GM12878 (cell line): ENCODE measurements around the gene MFSD8. TPM values are rescaled to one million over a fixed set of nuclear protein-coding genes. Genes with fewer than 3 reads are reported as not detected.

Experiments
- ATAC-seq: fragments of 200-7000 bp; cut with Tn5 transposase; 3 replicates; pipeline ENCODE4 v1.9.1; 2020; ENCODE audit warnings: mild to moderate bottlenecking, moderate library complexity
- BruUV-seq: library from RNA; stranded (reverse); fragments of 400-500 nt; replicated peaks from 2 replicates; lab custom pipeline; 2021; lab: Mats Ljungman, UMichigan
- CTCF ChIA-PET: fragments of 300-600 bp; sonication (Branson Sonifier 250); formaldehyde crosslinking; extraction: SDS; loops from one replicate; lab custom pipeline; 2021; ENCODE audit warnings: inconsistent platforms; lab: Yijun Ruan, JAX
- POLR2A ChIA-PET: fragments of 350-600 bp; formaldehyde crosslinking; extraction: SDS; loops from one replicate; lab custom pipeline; 2021; ENCODE audit warnings: inconsistent platforms; lab: Charles Lee
- RAD21 ChIA-PET: fragments of 300-600 bp; sonication (Branson Sonifier 250); formaldehyde crosslinking; loops from one replicate; lab custom pipeline; 2023; ENCODE audit warnings: antibody characterized with exemption; ENCODE audit not compliant: unreplicated experiment; lab: Charles Lee
- SMC1A ChIA-PET: fragments of 300-600 bp; sonication (Branson Sonifier 250); formaldehyde crosslinking; loops from one replicate; lab custom pipeline; 2023; ENCODE audit not compliant: unreplicated experiment, uncharacterized antibody; lab: Charles Lee
- DNase-seq: peaks from one replicate; pipeline ENCODE4 v3.0.0-alpha.2; 2011; ENCODE audit warnings: low read depth, low spot score
- FAIRE-seq: peaks from 3 replicates; lab custom pipeline; 2011; peaks lifted over from hg19 to GRCh38; lab: Jason Lieb, UNC
- H2AFZ ChIP-seq: 2 replicates; pipeline ENCODE4 v1.6.0; 2011; ENCODE audit warnings: low read depth, low read length, control low read depth; ENCODE audit not compliant: control insufficient read depth
- H3K27ac ChIP-seq: 2 replicates; pipeline ENCODE4 v1.5.1; 2011; ENCODE audit warnings: control low read depth; ENCODE audit not compliant: control insufficient read depth, insufficient read depth
- H3K27me3 ChIP-seq, 2 experiments: replicated peaks in 1 of 2; 2 replicates each; pipeline versions ENCODE4 v1.6.0 to v1.6.1; 2011; ENCODE audit warnings: low read length in 1 of 2; ENCODE audit not compliant: control insufficient read depth in 2 of 2, insufficient read depth in 2 of 2
- H3K36me3 ChIP-seq, 2 experiments: 2 replicates each; pipeline ENCODE4 v1.5.1; 2011; ENCODE audit warnings: low read length in 1 of 2; ENCODE audit not compliant: control insufficient read depth in 2 of 2, insufficient read depth in 2 of 2
- H3K4me1 ChIP-seq: 2 replicates; pipeline ENCODE4 v1.6.1; 2011; ENCODE audit warnings: mild to moderate bottlenecking, low read length, moderate library complexity, mixed read lengths; ENCODE audit not compliant: control insufficient read depth, insufficient read depth
- H3K4me2 ChIP-seq: 2 replicates; pipeline ENCODE4 v1.6.0; 2011; ENCODE audit warnings: control low read depth; ENCODE audit not compliant: control insufficient read depth, insufficient read depth
- H3K4me3 ChIP-seq: fragments of 200-600 bp; sonication (generic); 2 replicates; pipeline ENCODE4 v1.5.1; 2016
- H3K79me2 ChIP-seq: 2 replicates; pipeline ENCODE4 v1.6.0; 2011; ENCODE audit warnings: low read length; ENCODE audit not compliant: control insufficient read depth, insufficient read depth
- H3K9ac ChIP-seq: 2 replicates; pipeline ENCODE4 v1.8.0; 2011; ENCODE audit warnings: low read length, control low read depth, mixed read lengths; ENCODE audit not compliant: control insufficient read depth, insufficient read depth
- H3K9me3 ChIP-seq: replicated peaks from 3 replicates; pipeline ENCODE4 v1.5.1; 2011; ENCODE audit warnings: mild to moderate bottlenecking, low read length; ENCODE audit not compliant: control insufficient read depth, insufficient read depth
- H4K20me1 ChIP-seq: 2 replicates; pipeline ENCODE4 v1.6.0; 2011; ENCODE audit not compliant: control insufficient read depth, insufficient read depth
- BHLHE40 ChIP-seq, 2 experiments: fragments of 450-650 bp in 1 of 2; IDR thresholded peaks; 2 replicates each; pipeline ENCODE4 v1.6.1; 2011 to 2017; ENCODE audit warnings: low read depth in 2 of 2, borderline replicate concordance in 1 of 2, improper control_type of control experiment in 1 of 2, low read length in 1 of 2, mild to moderate bottlenecking in 1 of 2
- LARP7 ChIP-seq: fragments of 450-650 bp; IDR thresholded peaks from 2 replicates; pipeline ENCODE4 v1.6.1; 2017; ENCODE audit warnings: mild to moderate bottlenecking
- MTA2 ChIP-seq: fragments of 450-650 bp; IDR thresholded peaks from 2 replicates; pipeline ENCODE4 v1.6.1; 2016; ENCODE audit warnings: low read depth, mild to moderate bottlenecking, moderate library complexity
- NBN ChIP-seq: fragments of 450-650 bp; IDR thresholded peaks from 2 replicates; pipeline ENCODE4 v1.6.1; 2016
- RCOR1 ChIP-seq: conservative IDR thresholded peaks from 2 replicates; pipeline ENCODE4 v1.6.1; 2012; ENCODE audit warnings: low read depth, low read length, improper control_type of control experiment
- SREBF2 ChIP-seq: IDR thresholded peaks from 2 replicates; pipeline ENCODE4 v1.6.1; 2012; ENCODE audit warnings: mild to moderate bottlenecking, low read length
- SUPT20H ChIP-seq: IDR thresholded peaks from 2 replicates; pipeline ENCODE4 v1.6.1; 2011; ENCODE audit warnings: low read depth, mild to moderate bottlenecking, low read length, moderate library complexity, borderline replicate concordance; ENCODE audit not compliant: control insufficient read depth
- TCF12 ChIP-seq: IDR thresholded peaks from 2 replicates; pipeline ENCODE4 v1.6.1; 2011; ENCODE audit warnings: low read depth, mild to moderate bottlenecking, low read length
- ZNF207 ChIP-seq: fragments of 450-650 bp; IDR thresholded peaks from 2 replicates; pipeline ENCODE4 v1.6.1; 2014; ENCODE audit warnings: antibody characterized with exemption, mild to moderate bottlenecking, borderline replicate concordance
- ZZZ3 ChIP-seq: IDR thresholded peaks from 2 replicates; pipeline ENCODE4 v1.6.1; 2011; ENCODE audit warnings: low read depth; ENCODE audit not compliant: control insufficient read depth, insufficient read length
- WGBS: methylation state at CpG from one replicate; pipeline ENCODE4 v1.1.6; 2016; ENCODE audit warnings: low lambda C conversion rate; ENCODE audit not compliant: insufficient replicate concordance, insufficient coverage; ENCODE audit errors: missing lambda C conversion rate; 5-methylcytosine and 5-hydroxymethylcytosine counted together
- in situ Hi-C: fragments of 300-500 bp; cut with MboI; formaldehyde crosslinking; loops from 9 replicates; pipeline ENCODE4 v1.14.3; 2018; ENCODE audit warnings: mixed read lengths
- intact Hi-C: fragments of 100-400 bp; cut with micrococcal nuclease; formaldehyde crosslinking; loops from one replicate; pipeline ENCODE4 v1.14.2; 2022; ENCODE audit not compliant: unreplicated experiment
- polyA plus RNA-seq, 11 experiments: library from polyadenylated mRNA; depleted of rRNA in 4 of 11; unstranded in 6 of 11; stranded (reverse) in 5 of 11; fragments of >200 nt; fragmentation: Nextera tagmentation in 4 of 11; fragmentation: Illumina TruSeq in 1 of 11; extraction: Ambion mirVana in 4 of 11; extraction: Trizol in 1 of 11; gene quantifications; 1 replicate in 1 of 11; 2 replicates in 10 of 11; pipeline versions ENCODE4 v1.2.1 to v1.2.3, GENCODE V29; 2011 to 2016; ENCODE audit warnings: inconsistent platforms in 2 of 11, missing spikeins in 2 of 11, low read depth in 1 of 11
- total RNA-seq, 4 experiments: library from RNA; depleted of rRNA in 3 of 4; stranded (reverse); fragments of >200 nt in 3 of 4; fragmentation: Illumina TruSeq in 1 of 4; extraction: Trizol in 1 of 4; gene quantifications; 2 replicates each; pipeline versions ENCODE4 v1.2.1 to v1.2.3, GENCODE V29; 2013 to 2021
- TF ChIP-seq, protein P1 (sequence below): IDR thresholded peaks from 2 replicates; pipeline ENCODE4 v1.6.1; 2012; ENCODE audit warnings: improper control_type of control experiment, low read depth, low read length; ENCODE audit not compliant: insufficient replicate concordance
- TF ChIP-seq, protein P2 (sequence below): fragments of 450-650 bp; IDR thresholded peaks from 2 replicates; pipeline ENCODE4 v1.6.1; 2017; ENCODE audit warnings: borderline replicate concordance
- TF ChIP-seq, protein P3 (sequence below): fragments of 150-350 bp; IDR thresholded peaks from 2 replicates; pipeline ENCODE4 v1.6.1; 2014; ENCODE audit warnings: mild to moderate bottlenecking, low read depth, low read length

MFSD8 gene
- total and polyA plus RNA-seq, 10 of the 15 experiments (the other 5 are each of a cell fraction or from before 2014, with no cell fraction given): 12.7 to 29.9 (median 18.4) TPM

DNA sequence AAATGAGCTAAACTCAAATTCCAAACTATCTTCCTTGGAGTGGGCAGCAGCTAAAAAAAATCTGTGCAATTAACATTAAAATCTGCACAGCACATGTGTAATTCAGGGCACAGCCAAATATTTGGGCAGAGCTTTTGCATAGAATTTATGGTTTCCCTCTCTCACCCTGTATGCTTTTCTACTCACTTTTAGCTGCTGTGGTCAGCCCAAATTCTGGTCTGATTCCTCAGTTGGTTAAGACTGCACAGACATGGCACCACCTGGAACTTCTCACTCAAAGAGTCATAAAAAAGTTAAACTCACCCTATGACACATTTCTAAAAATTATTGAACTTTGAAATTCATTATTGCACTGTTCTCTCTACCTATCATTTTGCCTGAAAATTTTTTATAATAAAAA is 89.2 kb downstream of the MFSD8 start (continued):
- TF ChIP-seq BHLHE40 (IDR thresholded peaks at IDR 0.05; ENCODE audit: borderline replicate concordance in 1 of 2, low read depth in 2 of 2, low read length in 1 of 2): no peak
- TF ChIP-seq NBN: no peak
- TF ChIP-seq, protein P1, sequence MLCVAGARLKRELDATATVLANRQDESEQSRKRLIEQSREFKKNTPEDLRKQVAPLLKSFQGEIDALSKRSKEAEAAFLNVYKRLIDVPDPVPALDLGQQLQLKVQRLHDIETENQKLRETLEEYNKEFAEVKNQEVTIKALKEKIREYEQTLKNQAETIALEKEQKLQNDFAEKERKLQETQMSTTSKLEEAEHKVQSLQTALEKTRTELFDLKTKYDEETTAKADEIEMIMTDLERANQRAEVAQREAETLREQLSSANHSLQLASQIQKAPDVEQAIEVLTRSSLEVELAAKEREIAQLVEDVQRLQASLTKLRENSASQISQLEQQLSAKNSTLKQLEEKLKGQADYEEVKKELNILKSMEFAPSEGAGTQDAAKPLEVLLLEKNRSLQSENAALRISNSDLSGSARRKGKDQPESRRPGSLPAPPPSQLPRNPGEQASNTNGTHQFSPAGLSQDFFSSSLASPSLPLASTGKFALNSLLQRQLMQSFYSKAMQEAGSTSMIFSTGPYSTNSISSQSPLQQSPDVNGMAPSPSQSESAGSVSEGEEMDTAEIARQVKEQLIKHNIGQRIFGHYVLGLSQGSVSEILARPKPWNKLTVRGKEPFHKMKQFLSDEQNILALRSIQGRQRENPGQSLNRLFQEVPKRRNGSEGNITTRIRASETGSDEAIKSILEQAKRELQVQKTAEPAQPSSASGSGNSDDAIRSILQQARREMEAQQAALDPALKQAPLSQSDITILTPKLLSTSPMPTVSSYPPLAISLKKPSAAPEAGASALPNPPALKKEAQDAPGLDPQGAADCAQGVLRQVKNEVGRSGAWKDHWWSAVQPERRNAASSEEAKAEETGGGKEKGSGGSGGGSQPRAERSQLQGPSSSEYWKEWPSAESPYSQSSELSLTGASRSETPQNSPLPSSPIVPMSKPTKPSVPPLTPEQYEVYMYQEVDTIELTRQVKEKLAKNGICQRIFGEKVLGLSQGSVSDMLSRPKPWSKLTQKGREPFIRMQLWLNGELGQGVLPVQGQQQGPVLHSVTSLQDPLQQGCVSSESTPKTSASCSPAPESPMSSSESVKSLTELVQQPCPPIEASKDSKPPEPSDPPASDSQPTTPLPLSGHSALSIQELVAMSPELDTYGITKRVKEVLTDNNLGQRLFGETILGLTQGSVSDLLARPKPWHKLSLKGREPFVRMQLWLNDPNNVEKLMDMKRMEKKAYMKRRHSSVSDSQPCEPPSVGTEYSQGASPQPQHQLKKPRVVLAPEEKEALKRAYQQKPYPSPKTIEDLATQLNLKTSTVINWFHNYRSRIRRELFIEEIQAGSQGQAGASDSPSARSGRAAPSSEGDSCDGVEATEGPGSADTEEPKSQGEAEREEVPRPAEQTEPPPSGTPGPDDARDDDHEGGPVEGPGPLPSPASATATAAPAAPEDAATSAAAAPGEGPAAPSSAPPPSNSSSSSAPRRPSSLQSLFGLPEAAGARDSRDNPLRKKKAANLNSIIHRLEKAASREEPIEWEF: no peak
- no peak for TF ChIP-seq ZZZ3
- no peak for TF ChIP-seq TCF12
- TF ChIP-seq LARP7: no peak
- TF ChIP-seq ZNF207: no peak
- no peak for TF ChIP-seq MTA2

DNA sequence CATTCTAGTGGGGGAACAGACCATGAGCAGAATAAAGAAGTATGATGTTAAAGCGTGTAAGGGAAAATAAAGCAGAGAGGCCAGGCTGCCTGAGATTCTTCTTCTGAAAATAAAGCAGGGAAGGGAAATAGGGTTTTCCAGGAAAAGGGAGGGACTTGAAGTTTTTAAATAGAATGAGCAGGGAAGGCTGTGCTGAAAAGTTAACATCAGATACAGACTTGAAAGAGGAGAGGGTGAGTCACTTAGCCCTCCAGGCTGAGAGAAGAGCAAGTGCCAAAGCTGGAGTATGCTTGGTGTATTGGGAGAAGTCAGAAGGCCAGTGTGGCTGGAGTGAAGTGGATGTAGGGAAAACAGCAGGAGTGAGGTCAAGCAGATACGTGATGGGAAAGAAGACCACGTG is 94.3 kb downstream of the MFSD8 start:
- BruUV-seq: no TSS peak
- TF ChIP-seq RCOR1: no peak
- TF ChIP-seq, protein P2, sequence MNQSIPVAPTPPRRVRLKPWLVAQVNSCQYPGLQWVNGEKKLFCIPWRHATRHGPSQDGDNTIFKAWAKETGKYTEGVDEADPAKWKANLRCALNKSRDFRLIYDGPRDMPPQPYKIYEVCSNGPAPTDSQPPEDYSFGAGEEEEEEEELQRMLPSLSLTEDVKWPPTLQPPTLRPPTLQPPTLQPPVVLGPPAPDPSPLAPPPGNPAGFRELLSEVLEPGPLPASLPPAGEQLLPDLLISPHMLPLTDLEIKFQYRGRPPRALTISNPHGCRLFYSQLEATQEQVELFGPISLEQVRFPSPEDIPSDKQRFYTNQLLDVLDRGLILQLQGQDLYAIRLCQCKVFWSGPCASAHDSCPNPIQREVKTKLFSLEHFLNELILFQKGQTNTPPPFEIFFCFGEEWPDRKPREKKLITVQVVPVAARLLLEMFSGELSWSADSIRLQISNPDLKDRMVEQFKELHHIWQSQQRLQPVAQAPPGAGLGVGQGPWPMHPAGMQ: no peak
- no peak for TF ChIP-seq SUPT20H
- TF ChIP-seq, protein P3, sequence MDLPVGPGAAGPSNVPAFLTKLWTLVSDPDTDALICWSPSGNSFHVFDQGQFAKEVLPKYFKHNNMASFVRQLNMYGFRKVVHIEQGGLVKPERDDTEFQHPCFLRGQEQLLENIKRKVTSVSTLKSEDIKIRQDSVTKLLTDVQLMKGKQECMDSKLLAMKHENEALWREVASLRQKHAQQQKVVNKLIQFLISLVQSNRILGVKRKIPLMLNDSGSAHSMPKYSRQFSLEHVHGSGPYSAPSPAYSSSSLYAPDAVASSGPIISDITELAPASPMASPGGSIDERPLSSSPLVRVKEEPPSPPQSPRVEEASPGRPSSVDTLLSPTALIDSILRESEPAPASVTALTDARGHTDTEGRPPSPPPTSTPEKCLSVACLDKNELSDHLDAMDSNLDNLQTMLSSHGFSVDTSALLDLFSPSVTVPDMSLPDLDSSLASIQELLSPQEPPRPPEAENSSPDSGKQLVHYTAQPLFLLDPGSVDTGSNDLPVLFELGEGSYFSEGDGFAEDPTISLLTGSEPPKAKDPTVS: no peak
- no peak for TF ChIP-seq SREBF2

More for the DNA sequence above, 94.3 kb downstream of the MFSD8 start:
- H3K79me2 ChIP-seq: no peaks in the 10 kb centered on the region
- no peak overlapping the region for H3K9ac ChIP-seq
- no peak overlapping the region for H3K4me2 ChIP-seq
- no peaks in the 10 kb centered on the region for H3K4me1 ChIP-seq
- no peak for DNase-seq
- H3K4me3 ChIP-seq: no peak overlapping the region
- POLR2A ChIA-PET: no interaction called here
- no peak overlapping the region for H3K27ac ChIP-seq
- H3K9me3 ChIP-seq: no peaks in the 10 kb centered on the region; the same call in 2 of the 3 replicates
- CTCF ChIA-PET: no interaction called here
- RAD21 ChIA-PET: no interaction called here
- ATAC-seq: no peak
- WGBS: 73% methylated on average over 3 of the region's 3 CpGs
- H4K20me1 ChIP-seq: no peaks in the 10 kb centered on the region
- H3K36me3 ChIP-seq: no peaks in the 10 kb centered on the region
- SMC1A ChIA-PET: no interaction called here
- H2AFZ ChIP-seq: no peak overlapping the region
- intact Hi-C loops (no loop called here), in situ Hi-C loops (no loop called here)
- H3K27me3 ChIP-seq: no peaks in the 10 kb centered on the region
- no peak for FAIRE-seq
